HG03139 (cell line): Measurements from ENCODE around the gene PKHD1.
"Not testable (repeated sequence)": the region's sequence is repeated elsewhere in the genome, so short reads cannot be mapped to it uniquely, and the experiment has no call there.

Source experiments
- ATAC-seq: cut with Tn5 transposase; IDR thresholded peaks from one replicate; pipeline ENCODE4 v1.9.1; 2021; ENCODE audit not compliant: unreplicated experiment

Gene PKHD1

DNA sequence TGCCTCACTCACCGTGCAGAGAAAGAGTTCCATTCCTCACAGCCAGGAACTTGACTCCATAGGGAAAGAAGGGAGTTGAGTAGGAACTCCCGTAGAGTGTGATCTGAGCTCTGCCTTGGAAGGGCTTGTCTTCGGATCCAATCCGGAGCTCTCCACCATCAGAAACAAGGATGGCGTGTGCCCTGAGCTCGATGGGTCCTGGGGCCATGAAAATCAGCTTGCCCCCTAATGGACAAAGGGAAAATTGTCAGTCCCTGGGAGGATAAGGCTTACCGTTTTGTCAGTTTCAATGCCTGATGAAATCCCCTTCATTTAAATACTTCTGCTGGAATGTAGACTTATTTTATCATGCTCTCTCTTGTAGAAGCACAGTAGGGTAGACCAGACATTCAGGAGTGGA lies 153.3 kb downstream of the PKHD1 start:
- ATAC-seq = no peak

DNA sequence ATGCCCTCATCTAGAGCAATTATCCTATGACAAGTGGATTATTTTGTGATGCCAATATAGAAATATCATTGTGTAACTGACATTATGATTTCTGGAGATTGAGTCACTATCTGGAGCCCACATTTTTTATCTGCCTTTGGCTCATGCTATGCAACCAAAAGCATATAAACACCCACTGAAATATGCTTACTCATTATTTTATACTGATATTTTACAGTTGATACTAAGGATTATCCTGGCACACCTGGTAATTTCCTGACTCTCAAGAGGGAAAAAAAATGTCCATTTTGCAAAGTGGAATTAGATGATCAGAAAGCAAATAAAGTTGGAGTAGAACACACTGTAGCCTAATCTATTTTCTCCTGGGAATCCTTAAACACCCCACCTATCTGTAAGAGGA lies 154.5 kb downstream of the PKHD1 start:
- no peak for ATAC-seq

DNA sequence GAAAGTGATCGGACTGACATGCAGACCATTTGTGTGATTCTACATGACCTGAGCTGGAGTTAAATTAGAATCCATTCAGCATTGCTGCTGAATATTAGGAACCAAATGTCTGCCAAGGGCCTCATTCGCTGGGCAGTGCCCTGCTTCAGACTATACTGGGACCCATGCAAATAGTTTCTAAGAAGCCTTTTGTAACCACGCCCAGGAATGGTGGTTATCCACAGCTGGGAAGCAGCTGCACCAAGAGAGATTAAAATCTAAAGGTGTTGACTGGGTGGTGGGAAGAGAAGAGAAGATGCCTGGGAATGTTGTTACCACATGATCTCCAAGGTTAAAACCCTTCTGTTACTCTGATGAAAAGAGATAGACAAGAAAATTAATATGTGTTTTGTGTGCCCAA lies 156.8 kb downstream of the PKHD1 start:
- no peak for ATAC-seq

DNA sequence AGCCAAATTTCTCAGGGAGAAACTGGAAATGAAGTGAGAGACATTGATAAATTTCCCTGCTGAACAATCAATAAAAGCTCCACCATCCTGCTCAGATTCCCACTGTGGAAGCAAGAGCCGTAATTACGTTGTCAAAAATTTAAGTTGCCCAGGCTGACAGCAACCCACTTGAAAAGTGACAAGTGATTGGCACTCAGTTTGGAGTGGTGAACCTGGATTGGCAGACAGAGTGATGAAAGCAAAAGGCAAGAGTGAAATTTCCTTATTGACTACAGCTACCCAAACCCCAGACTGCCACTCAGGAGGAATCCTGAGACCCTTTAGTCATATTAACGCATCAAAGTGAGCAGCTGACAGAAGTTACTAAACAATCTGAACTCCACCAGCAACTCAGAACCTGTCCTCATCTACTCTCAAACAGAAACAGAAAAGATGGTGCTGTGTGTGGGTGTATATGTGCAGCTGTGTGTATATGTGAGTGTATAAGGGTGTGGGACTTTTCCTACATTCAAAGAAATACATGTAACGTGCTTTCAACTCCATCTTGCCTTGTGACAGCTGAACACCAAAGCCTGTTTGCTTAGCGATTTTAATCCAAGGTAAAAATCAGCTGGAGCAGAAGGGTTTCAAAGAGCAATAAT lies 157.4 kb downstream of the PKHD1 start:
- ATAC-seq = no peak

DNA sequence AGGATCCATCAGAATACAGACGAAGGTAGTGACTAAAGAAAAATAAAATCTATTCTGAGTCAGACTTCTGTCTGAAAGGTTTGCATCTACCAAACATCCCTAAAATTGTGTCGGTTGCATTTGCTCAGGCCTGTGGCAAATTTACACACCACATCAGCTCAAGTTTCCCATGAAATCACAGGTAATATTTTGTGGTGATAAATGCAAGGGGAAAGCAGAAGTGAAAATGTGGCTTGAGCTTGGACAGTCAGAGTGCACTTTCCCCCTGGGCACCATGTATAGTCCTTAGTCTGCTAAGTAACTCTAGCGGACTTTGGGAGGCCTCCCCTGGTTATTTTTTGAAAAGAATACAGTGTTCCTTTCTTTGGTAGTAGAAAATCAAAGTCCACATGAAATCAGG lies 159.1 kb downstream of the PKHD1 start:
- no peak for ATAC-seq

DNA sequence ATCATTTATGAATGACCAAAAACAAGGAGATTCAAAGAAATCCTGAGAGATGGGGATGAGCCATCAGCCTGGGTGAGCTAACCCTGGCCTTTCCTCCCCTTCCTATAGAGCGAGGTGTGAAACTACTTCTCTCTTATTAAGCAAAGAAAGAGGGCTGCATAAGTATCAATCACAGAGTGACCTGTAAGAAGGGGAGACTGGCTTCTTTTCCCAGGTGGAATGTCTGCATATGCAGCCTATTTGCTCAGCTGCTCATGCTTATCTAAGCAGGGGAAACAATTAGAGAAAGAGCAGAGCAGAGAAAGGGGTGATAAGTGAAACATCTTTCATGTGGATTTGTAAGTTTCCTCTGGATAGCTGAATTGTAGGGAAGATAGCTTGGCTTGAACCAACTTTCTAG lies 160.0 kb downstream of the PKHD1 start:
- no peak for ATAC-seq

DNA sequence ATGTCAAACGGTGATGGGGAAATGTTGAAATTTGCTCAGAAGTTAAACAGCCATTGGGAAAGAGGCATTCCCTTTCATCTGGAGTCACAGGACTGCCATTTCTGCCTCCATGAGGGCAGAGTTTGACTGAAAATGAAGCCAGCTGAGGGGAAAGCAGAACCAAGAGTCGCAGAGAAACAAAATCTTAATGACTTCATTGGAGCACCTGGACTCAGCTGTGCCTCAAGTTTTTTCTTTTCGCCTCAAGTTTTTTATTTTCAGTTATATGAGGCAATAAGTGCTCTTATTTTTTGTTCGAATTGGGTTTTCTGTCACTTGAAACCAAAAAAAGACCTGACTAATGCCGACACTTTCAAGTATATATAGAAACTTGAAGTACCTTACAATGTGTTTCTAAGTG lies 161.3 kb downstream of the PKHD1 start:
- no peak for ATAC-seq

DNA sequence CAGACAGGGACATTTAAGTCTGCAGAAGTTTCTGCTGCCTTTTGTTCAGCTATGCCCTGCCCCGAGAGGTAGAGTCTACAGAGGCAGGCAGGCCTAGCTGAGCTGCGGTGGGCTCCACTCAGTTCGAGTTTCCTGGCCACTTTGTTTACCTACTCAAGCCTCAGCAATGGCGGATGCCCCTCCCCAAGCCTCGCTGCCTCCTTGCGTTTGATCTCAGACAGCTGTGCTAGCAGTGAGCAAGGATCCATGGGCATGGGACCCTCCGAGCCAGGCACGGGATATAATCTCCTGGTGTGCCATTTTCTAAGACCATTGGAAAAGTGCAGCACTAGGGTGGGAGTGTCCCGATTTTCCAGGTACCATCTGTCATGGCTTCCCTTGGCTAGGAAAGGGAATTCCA lies 164.9 kb downstream of the PKHD1 start:
- ATAC-seq = not testable (repeated sequence)

DNA sequence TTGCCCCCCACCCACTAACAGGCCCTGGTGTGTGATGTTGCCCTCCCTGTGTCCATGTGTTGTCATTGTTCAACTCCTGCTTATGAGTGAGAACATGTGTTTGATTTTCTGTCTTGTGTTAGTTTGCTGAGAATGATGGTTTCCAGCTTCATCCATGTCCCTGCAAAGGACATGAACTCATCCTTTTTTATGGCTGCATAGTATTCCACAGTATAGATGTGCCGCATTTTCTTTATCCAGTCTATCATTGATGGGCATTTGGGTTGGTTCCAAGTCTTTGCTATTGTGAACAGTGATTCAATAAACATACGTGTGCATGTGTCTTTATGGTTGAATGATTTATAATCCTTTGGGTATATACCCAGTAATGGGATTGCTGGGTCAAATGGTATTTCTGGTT lies 169.1 kb downstream of the PKHD1 start:
- not testable (repeated sequence) for ATAC-seq

DNA sequence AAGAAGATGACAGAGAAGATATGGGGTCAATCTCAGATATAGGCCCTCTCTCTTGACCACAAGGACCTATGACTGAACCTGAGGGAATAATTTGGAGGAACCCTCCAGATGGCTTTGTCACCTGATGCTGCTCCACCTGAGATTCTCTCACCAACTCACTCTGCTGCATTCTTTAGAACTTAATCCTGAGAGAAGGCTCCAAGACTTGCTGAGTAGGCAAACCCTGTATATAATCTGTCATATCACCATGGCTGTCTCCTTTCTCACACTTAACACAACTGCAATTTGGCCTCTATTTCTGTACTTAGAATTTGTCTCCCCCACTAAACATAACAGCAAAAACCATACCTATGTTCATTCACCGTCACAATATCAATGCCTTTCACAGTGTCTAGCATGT lies 172.3 kb downstream of the PKHD1 start:
- ATAC-seq = no peak

DNA sequence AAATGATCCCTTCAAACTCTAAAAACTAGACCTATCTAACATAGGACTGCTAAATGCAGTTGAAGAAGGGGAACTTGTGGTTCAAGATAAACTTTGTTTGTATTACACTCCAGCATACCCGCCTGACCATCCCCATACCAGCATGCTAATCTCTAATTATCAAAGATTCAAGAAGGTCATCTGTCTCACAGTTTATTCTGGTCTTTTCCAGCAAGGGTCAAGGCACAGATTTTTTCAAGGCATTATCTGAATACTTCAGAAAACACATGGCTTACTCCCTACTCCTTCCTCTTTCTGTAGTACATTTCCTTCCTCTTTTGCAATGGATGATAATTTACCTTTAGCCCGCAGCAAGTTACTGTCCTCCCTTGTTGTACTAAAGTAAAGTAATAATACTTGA lies 174.1 kb downstream of the PKHD1 start:
- ATAC-seq = no peak

DNA sequence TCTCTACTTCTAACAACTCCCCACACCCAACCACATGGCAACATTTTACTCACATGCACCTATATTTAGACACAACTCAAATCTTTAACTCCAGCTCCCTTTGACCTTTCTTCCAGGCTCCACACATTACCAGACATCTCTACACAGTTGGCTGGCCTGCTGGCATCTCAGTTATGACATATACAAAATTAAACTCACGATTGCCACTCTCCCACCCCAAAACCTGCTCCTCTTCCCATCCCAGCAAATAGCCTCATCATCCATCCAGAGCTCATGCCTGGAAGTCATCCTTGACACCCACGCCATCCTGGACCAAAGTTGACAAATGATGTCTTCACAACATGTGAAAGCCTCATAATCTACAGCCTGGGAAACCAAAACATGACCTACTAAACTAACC lies 176.6 kb downstream of the PKHD1 start:
- ATAC-seq = no peak

DNA sequence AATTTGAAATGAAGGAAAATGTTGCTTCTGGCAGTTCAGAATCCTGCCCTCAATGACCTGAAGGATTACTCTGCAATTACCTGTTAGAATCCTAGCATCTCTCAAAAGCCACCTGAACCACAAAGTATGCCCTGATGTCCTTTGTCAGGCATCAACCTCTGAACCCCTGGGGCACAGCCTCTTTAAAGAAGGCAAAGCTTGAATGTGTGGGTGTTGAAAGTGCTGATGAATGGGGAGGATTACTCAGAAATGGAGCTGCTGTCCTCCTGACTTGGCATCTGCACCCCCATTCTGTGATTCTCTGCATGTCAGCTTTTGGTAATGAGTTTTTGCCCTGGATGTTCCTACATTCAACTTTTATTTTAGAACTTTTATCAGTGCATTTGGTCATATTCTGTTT lies 179.2 kb downstream of the PKHD1 start:
- no peak for ATAC-seq

DNA sequence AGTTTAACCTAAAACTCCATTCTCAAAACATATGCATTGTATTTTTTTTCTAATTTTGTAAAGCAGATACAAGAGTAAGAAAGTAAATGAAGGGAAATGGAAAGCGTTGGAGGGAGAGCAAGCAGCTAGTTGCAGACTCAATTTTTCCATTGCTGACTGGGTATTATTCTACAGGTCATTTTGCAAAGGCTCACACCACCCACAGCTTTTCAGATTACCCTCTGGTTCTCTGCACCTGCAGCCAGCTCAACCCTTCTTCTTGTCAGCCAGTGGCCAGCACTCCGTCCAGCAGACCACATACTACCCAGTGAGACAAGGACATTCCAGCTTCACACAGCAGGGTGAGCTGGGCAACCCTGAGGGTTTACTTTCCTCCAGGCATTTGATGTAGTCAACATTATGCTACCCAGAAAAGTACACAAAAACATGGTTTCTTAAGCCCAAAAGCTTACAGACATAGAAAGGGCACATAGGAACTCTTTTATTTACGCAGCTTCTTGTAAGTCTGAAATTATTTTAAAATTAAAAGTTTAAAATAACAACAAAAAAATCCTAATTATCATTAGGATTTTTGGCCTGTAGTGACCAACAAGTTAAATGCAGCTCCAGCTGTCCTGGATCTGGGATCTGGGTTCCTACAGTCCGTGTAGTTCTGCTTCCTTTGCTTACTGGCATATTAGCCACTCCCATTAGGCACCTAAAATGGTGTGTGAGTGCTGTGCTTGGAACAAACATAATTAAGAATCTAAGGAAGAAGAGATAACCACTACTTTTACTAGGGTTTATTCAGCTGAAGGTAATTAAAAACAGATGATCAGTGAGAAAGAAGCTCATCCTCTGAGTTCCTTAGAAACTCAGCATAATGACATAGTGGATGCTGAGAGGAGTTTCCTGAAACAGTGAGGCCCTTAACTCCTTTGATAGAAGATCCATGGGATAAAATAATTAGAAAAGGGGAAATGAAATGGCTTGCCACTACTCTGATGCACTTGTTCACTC lies 185.3 kb downstream of the PKHD1 start:
- no peak for ATAC-seq

DNA sequence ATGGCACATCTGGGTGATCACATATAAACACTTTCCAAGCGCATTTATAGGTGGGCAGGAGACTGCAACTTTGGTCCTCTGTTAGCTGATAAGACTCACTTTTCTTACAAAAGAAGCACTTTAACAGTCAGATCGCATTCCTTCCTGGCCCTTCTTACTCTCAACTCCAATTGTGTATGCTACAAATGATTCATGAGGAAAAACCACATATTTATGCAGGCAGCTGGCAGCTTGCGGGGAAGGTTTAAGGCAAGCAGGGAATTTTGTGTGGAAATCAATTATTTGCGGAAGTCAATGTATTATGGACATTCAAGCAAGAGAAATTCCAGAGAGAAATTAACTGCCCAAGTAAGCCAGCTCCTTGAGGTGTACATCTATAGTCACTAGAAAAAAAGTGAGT lies 194.0 kb downstream of the PKHD1 start:
- ATAC-seq = no peak

DNA sequence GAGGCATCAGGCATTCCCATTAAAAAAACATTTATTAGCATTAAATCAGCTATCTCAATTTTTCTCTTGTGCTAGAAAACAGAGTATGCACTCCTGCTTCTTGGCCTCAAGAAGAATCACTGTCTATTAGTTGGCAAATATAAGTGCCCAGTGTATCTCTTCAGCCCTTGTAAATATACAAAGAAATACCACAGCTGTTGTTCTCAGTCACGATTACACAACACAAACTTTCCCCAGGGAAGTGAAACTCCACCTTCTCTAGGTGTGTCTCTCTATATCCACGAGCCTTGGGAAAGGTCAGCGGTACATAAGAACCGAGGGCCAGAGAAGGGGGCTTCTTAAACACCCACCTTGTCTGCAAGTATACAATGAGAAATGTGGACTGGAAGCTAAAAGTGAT lies 194.7 kb downstream of the PKHD1 start:
- no peak for ATAC-seq

DNA sequence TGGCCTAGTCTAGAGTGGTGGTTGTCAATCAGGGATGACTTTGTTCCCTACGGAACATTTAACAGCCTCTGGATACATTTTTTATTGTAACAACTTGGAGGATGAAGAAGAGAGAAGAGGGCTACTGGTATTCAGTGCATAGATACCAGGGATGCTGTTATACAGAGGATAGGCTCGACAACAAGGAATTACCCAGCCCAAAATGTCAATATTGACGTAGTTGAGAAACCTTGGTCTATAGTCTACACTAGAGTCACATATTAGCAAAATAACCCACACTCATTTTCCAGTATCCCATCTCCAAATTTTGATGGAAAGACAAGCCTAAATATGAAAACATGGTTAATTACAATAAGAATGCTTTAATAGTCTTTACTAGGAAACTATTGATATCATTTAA lies 195.1 kb downstream of the PKHD1 start:
- no peak for ATAC-seq

DNA sequence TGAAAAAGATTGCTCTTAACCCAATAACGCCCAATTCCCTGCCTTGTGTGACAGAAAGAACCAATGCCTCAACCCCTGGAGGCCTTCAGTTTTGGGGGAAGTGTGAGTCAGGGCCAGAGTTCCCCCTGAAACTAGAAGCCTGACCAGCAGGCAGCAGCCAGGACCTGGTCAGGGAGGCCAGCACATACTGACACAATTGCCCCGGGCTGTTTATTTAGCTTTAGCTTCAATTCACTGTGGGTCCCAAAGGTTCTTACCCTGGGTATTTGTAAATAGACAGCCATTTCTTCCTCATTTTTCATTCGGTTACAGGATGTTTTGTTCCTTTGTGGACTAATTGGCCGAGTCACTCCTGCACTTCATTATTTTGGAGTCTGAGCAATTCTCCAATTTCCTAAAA lies 195.6 kb downstream of the PKHD1 start:
- no peak for ATAC-seq

DNA sequence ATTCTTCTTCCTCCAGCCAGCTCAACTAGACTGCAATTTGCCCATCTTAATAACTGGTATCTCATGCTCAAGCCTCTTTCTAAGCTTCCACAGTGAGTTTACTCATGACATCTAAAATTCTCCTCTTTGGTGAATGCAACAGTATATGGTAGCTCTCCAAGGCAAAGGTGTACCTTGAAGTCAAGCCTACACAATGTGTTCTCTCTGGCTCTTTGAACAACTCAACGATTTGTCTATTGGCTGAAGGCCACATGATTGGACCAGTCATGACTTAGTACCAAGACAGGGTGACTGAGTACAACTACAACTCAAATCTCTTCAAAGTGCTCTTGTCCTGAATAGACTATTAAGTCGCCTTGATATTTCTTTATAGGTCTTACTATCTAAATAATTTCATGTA lies 199.6 kb downstream of the PKHD1 start:
- ATAC-seq = no peak

DNA sequence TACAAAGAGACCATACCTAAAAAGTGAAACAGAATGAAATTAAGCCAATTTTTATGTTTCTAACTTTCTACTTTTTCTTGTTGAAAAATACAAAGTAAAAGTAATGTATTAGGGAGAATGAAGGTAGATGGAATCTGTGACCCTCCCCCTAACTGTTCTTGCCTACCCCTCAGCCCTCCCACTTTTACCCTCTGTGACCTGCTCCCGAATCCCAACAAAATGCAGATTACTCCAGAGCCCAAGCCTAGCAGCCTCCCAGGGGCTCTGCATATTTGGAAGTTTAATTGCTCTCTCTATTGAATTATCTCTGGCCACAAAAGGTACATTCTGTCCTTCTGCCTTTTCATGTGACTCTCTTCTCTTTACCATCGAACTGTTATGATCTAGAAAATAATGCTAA lies 201.5 kb downstream of the PKHD1 start:
- no peak for ATAC-seq

DNA sequence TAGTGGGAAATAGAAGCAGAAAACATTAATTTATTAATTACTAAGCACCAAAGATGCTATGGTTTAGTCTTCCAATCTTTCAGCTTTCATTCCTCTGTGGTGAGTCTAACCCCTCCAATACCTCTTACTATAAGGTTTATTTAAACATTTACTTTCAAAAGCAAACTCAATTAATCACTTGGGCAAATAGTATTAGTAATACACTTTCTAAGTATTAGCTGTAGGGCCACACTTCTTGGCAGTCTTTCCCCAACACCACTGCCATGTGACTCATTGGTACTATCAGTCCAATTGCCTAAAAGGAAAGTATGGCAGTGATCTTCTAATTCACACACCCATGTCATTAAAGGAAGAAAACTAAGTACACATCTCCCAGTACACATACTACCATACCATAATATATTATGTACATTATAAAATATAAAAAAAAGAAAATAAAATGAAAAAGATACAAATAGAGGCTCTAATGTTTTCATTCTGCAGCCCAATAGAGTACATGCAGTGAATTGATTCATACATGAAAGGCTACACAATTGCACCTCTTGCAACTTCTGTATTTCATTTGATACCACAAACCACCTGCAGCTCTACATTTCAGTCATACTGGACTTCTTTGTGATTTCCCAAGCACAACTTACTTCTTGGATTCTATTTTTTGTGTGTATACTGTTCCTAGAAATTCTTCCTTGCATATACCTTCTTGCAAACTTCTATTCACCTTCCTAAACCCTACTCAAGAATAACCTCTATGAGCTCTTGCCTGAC lies 218.6 kb downstream of the PKHD1 start:
- ATAC-seq = no peak

DNA sequence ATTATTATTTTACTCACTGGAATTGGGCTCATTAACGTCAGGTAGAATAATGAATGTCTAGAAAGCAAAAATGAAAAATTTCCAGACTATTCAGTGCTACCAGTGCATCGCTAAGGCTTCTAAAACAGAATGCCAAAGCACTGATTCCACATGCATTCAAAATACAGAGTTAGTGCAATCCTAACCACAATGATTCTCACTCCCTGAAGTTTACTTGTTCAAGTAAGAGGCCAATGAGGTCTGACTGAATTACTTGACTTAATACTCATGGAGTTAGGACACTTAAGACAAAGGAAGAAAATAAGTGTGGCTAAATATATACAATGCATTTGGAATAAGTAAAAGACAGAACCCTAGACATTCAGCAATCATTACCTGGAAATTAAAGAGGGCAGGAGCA lies 220.5 kb downstream of the PKHD1 start:
- no peak for ATAC-seq
